Gastroesophageal sphincter (tissue), 3 donors: Measurements from ENCODE around the gene ARPC1B.
"Not testable (repeated sequence)": the region's sequence is repeated elsewhere in the genome, so short reads cannot be mapped to it uniquely, and the experiment has no call there.

Source experiments
- CTCF ChIP-seq, 4 experiments: fragments of 200-600 bp in 2 of 4; fragments of 450-650 bp in 2 of 4; sonication (generic) in 1 of 4; IDR thresholded peaks; one replicate each; pipeline ENCODE4 v1.5.1; 2017 to 2019; ENCODE audit warnings: antibody characterized with exemption in 4 of 4, mild to moderate bottlenecking in 2 of 4, moderate library complexity in 2 of 4
- POLR2A ChIP-seq, 2 donors: fragments of 450-650 bp; IDR thresholded peaks; one replicate each; pipeline ENCODE4 v1.6.1; 2017; ENCODE audit warnings: antibody characterized with exemption in 2 of 2, mild to moderate bottlenecking in 2 of 2, moderate library complexity in 1 of 2

GRCh38 chr7:99431756-99432540 is 57.4 kb downstream of the ARPC1B start:
- not testable (repeated sequence) for TF ChIP-seq CTCF, POLR2A (IDR thresholded peaks at IDR 0.05)
